ENCODE results near the gene CLSTN3.

The CLSTN3 gene

GRCh38 chr12:7129872-7130691 lies at the start of gene CLSTN3:
Gene CLSTN3 (plus strand): TSS chr12:7130371. CDS start chr12:7130649, 278 bp downstream.
- peak; percentile 72 for DNase-seq (ENCODE audit: low read depth, low spot score)

- DNase-seq (ENCODE audit: low read depth, low spot score), result no peak
Measured at GRCh38 chr12:7081037-7081436, 49.1 kb upstream of the CLSTN3 start.

DNA sequence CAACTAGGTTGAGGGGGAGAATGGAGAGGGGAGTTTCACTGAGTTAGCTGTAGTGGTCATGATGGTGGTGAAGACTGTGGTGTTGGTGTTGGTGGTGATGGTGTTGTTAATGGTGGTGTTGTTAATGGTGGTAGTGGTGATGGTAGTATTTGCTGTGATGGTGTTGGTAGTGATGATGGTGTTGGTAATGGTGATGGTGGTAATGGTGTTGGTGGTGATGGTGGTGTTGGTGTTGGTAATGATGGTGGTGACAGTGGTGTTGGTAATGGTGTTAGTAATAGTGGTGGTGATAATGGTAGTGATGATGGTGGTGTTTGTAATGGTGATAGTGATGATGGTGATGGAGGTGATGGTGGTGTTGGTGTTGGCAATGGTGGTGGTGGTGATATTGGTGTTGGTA lies 47.0 kb upstream of the CLSTN3 start:
- no peak for DNase-seq (ENCODE audit: low read depth, low spot score)

DNA sequence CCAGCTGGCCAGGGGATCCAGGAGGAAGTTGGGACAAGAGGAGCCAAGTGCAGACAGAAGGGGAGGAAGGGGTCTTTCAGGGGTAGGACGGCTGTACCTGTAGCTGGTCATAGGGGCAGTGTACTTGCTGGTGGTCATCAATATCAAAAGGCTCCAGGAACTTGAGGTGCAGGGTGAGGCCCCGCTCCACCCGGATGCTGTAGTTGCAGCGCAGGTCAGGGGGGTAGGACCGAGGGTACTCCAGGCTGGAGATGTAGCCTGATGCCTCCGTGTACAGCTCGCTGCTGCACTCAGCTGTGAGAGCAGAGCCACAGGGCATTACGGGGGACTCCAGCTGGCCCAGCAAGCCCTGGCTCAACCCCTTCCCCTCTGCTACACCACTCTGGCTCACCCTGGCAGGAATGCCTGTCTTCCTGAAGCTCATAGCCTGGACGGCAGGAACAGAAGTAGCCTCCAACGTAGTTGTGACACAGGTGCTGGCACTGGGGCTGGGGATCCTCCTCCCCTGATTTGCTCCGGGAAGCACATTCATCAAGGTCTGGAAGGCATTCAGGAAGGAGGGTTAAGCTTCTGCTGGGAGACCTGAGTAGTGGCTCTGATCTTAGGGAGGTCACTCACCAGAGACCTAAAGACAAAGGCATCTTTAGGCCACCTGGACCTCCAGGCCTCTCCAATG lies 40.8 kb upstream of the CLSTN3 start:
- DNase-seq (ENCODE audit: low read depth, low spot score), result no peak

DNA sequence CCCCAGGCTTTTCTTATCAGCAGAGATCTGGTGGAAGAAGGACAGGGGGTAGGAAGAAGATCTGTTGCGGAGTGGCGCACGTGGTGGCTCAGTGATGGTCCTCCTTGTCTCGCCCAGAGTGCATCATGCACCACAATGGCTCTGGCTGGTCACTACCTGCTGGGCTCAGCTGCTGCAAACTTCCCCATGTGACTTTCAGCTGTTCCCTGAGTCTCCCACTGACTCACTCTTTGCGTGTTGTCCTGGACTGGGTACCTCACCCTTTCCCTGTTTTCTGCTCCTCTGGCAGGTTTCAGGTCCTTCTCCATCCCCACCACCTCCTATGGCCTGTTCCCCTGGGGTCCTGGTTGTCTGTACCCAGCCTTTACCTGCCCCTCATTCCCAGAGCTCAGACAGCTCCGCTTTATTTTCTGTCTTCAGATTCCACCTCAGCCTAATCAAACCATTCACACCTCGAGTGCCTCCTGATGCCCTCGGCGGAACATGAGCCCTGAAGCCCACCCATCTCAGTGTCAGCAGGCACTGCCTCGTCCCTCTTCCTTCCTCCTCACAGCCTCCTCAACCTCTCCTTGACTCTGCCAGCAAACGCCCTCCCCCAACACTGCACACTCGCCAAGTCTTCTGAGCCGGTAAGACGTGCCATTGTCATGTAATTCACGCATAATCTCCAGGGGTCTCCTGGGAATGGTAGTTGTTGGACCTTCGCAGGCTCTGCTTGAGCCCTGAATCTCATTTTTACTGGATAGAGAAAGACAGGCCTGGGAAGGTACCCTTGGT lies 39.8 kb upstream of the CLSTN3 start:
- DNase-seq (ENCODE audit: low read depth, low spot score), result no peak

GRCh38 chr12:7091171-7091570 lies 39.0 kb upstream of the CLSTN3 start:
- DNase-seq (ENCODE audit: low read depth, low spot score), result no peak

- no peak for DNase-seq (ENCODE audit: low read depth, low spot score)
Measured at GRCh38 chr12:7091660-7092228, 38.4 kb upstream of the CLSTN3 start.

DNA sequence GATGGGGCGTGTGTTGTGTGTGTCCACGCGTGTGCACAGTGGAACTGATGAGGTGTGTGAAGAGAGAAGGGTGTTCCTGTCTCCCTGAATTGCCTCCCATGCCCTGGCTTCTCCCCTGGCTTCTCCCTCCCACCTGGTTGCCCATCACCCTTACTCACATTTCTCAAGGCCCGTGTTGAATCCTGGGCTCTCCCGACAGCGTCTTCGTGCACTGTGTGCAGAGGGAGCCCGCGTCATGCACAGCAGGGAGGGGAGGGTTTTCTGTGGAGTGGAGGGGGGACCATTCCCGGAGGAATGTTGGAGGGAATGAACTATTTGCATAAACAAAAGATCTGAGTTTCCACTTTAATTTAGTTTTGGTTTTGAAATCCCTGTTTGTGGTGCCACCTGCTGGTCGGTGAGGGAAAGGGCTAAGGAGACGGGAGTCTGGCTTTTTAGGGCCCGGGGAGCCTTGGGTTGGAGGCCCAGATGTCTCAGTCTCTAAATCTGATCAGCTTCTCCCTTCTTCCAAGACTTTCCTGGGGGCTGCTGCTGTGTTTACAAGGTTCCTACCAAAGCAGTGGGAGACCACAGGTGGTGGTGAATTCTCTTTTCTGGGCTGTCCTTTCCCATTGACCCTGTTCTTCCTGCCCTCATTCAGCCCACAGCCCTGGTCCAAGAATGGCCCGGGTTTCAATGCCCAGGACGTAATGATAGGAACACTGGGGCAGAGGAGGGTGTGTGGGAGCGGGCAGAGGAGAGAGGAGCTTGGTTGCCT lies 37.8 kb upstream of the CLSTN3 start, which contains the start of gene C1R:
Gene C1R (minus strand): TSS at position 217 of the 757 bp plus-strand sequence. CDS start 57 bp downstream, at position 160.
- DNase-seq (ENCODE audit: low read depth, low spot score), result peak; percentile 45

DNA sequence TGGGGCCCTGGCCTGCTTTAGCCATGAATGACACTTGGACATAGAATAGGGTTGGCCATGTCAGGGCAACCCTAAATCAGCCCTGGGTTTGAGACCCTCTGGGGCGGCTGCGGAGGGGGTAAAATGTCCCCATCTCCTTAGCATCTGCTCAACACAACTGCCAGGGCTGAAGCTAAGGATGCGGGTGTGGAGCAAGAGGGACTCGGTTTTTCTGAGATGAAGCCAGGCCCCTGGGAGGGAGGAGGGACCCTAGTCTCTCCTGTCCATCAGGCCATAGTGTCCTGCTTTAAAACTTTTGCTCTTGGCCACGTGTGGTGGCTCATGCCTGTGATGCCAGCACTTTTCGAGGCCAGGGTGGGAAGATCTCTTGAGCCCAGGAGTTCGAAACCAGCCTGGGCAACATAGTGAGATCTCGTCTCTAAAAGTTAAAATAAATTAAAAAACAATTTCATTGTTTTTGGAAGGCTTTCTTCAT lies 37.1 kb upstream of the CLSTN3 start:
- no peak for DNase-seq (ENCODE audit: low read depth, low spot score)

DNA sequence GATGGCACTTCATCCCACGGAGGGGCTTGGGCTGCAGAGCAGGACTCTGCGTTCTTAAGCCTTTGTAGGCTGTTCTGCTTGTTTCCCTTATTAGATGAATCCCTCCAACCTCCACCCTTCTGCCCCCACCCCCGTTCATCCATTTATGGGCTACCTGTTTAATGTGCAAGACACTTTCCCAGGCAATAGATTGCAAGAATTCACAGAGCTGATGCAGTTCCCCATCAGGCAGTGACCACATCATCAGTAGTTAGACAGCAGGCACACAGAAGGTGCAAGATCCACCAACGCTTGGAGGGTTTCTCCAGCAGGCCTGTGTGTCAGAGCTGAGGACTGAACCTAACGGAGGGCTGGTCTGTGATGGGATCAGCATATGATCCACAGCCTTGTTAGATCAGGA lies 36.7 kb upstream of the CLSTN3 start:
- no peak for DNase-seq (ENCODE audit: low read depth, low spot score)

DNA sequence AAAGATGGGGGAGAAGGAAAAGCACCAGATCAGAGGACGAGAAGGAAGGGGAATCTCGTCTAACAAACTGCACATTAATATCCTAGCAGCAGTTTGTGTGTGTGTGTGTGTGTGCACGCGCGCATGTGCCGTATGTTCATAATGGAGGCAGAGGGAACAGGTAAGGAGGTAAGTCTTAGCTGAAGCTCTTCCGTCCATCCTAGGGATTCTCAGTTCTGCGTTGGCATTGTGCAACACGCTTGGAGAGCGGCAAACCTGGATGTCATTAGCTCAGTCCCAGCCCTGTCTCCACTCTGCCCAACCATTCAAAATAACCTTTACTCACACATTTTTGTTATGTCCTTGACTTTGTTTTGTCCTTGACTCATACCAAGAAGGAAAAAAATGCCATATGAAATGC lies 36.3 kb upstream of the CLSTN3 start:
- no peak for DNase-seq (ENCODE audit: low read depth, low spot score)

DNA sequence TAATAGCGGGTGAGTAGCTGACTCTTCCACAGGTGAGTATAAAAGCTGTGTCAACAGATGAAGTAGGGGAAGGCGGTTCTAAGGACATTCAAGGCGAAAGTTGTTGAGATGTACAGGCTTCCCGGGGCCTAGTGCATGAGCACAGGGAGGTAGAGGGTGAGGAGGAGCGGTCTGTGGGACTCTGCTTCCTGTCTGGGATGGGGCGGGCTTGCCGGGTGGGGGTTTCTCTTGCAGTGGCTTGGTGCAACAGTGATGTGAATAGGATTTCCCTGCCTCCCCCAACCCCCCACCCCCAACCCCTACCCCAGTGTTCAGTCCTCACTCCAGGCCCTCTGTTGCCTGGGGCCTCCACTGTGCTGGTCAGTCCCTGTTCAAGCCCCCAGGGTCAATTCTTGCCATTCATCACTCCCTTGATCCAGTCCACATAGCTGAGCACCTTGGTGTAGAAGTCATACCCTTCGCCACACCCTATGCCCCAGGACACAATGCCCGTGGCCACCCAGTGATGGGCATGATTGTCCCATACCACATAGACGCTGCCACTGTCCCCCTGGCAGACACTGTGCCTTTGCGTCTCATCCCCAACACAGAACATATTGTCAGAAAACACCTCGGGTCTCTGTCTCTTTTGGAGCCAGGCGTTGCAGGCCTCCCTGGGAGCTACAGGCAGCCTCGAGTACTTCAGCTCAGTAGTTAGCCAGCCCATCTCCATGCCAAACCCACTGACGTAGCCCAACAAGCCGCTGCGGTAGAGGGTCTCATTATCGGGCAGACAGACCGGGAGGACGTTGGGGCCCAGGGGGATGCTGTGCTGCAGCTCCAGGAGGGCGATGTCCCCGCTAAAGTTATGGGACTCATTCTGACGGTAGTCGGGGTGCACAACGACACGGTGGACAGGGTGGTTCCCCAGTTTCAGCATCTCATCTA lies 33.9 kb upstream of the CLSTN3 start:
- no peak for DNase-seq (ENCODE audit: low read depth, low spot score)

- DNase-seq (ENCODE audit: low read depth, low spot score), result no peak
Measured at GRCh38 chr12:7096979-7097378, 33.2 kb upstream of the CLSTN3 start.

- DNase-seq (ENCODE audit: low read depth, low spot score), result no peak
Measured at GRCh38 chr12:7099290-7099996, 30.7 kb upstream of the CLSTN3 start.

DNA sequence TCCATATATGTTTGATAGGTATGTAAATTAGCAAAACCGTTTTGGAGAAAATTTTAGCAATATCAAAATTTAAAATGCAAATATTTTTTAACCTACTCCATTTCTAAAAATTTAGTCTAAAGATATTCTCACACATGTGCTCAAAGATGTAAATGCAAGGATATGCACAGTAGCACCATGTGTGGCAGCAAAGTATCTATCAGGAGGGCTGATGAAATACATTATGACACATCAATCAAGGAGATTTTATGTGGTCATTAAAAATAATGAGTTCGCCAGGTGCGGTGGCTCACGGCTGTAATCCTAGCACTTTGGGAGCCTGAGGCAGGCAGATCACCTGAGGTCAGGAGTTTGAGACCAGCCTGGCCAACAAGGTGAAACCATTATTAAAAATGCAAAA lies 29.9 kb upstream of the CLSTN3 start:
- no peak for DNase-seq (ENCODE audit: low read depth, low spot score)

DNA sequence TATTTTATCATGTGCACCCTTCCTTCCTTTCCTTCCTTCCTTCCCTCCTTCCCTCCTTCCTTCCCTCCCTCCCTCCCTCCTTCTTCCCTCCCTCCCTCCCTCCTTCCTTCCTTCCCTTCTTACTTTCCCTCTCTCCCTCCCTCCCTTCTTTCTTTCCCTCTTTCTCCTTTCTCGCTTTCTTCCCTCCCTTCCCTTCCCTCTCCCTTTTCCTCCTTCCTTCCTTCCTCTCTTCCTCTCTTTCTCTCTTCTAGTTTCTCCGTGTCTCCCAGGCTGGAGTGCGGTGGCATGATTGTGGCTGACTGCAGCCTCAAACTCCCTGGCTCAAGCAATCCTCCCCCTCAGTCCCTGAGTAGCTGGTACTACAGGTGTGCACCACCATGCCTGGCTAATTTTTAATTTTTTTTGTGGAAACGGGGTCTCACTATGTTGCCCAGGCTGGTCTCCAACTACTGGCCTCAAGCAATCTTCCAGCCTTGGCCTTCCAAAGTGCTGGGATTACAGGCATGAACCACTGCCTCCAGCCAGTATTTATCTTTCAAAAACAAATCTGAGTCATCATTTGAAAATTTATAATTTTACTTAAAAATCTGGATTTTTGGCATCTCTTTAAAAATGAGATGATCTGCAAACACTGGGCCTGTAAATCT lies 29.0 kb upstream of the CLSTN3 start:
- DNase-seq (ENCODE audit: low read depth, low spot score), result no peak

- DNase-seq (ENCODE audit: low read depth, low spot score), result no peak
Measured at GRCh38 chr12:7101694-7102131, 28.5 kb upstream of the CLSTN3 start.

DNA sequence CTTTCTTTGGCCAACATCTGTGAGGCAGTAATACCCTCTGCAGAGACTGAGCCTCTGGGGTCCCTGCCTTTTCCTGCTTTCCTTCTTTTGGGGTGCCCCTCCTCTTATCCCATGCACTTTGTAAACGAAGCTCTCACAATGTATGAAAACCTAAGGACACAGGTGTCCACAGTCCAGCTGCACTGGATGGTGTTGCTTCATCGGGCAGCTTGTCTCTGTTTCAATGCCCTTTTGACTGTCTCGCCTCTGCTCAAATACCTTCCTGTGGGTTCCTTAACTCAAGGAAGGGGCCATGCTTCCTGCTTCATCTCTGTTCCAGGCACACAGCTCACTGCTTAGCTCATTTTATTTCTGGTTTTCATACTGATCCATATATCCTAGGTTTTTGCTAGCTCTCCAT lies 27.6 kb upstream of the CLSTN3 start:
- no peak for DNase-seq (ENCODE audit: low read depth, low spot score)
